GM21529 (cell line): ENCODE data around the gene CCDC116.
"Not testable (repeated sequence)": the region's sequence is repeated elsewhere in the genome, so short reads cannot be mapped to it uniquely, and the experiment has no call there.

ENCODE experiments used
- ATAC-seq: cut with Tn5 transposase; IDR thresholded peaks from one replicate; pipeline ENCODE4 v1.9.1; 2021; ENCODE audit not compliant: unreplicated experiment

Gene CCDC116

GRCh38 chr22:21629255-21630149, 3.1 kb upstream of the CCDC116 start, which contains the start of gene YDJC:
TSS of gene YDJC (minus strand) at chr22:21630022. CDS start at chr22:21630014, 8 bp downstream.
- ATAC-seq: peak; percentile 74

- ATAC-seq: no peak
These were observed 1.5 kb upstream of the CCDC116 start for GRCh38 chr22:21631025-21631424.

- no peak for ATAC-seq
These were observed 371 bp downstream of the CCDC116 start for GRCh38 chr22:21632931-21633330.

- ATAC-seq: no peak
These were observed 921 bp downstream of the CCDC116 start for GRCh38 chr22:21633481-21633880.

- ATAC-seq: no peak
These were observed 1.5 kb downstream of the CCDC116 start for GRCh38 chr22:21634081-21634480.

GRCh38 chr22:21634844-21635243, 2.3 kb downstream of the CCDC116 start:
- ATAC-seq: no peak

- ATAC-seq: no peak
These were observed 3.4 kb downstream of the CCDC116 start for GRCh38 chr22:21635771-21636510.

GRCh38 chr22:21636629-21637218, 4.2 kb downstream of the CCDC116 start:
- ATAC-seq: no peak

GRCh38 chr22:21637450-21637849, 4.9 kb downstream of the CCDC116 start:
- not testable (repeated sequence) for ATAC-seq

GRCh38 chr22:21639359-21639758, 6.8 kb downstream of the CCDC116 start:
- no peak for ATAC-seq

GRCh38 chr22:21640810-21641209, 8.2 kb downstream of the CCDC116 start:
- ATAC-seq: no peak

GRCh38 chr22:21641417-21641788, 8.8 kb downstream of the CCDC116 start:
- ATAC-seq: no peak

GRCh38 chr22:21641789-21642583, 9.4 kb downstream of the CCDC116 start, which contains the start of gene SDF2L1:
TSS of gene SDF2L1 (plus strand) at chr22:21642302. CDS start at chr22:21642337, 35 bp downstream.
- peak; percentile 89 for ATAC-seq

- no peak for ATAC-seq
These were observed 10.3 kb downstream of the CCDC116 start for GRCh38 chr22:21642584-21643448.

- no peak for ATAC-seq
These were observed 11.2 kb downstream of the CCDC116 start for GRCh38 chr22:21643533-21644357.

- not testable (repeated sequence) for ATAC-seq
These were observed 13.0 kb downstream of the CCDC116 start for GRCh38 chr22:21645513-21645912.

GRCh38 chr22:21646608-21647590, 14.3 kb downstream of the CCDC116 start:
- ATAC-seq: no peak

- ATAC-seq: no peak
These were observed 17.7 kb downstream of the CCDC116 start for GRCh38 chr22:21650280-21650679.
